Smooth muscle cell of the brain vasculature (primary cell): ENCODE results near the gene ALCAM.

Experiments used
- DNase-seq: peaks from one replicate; pipeline ENCODE4 v3.0.0-alpha.2; 2012; ENCODE audit warnings: low read depth, low spot score

ALCAM gene

GRCh38 chr3:105356396-105356795 is 10.3 kb upstream of the ALCAM start:
- DNase-seq: no peak

DNA sequence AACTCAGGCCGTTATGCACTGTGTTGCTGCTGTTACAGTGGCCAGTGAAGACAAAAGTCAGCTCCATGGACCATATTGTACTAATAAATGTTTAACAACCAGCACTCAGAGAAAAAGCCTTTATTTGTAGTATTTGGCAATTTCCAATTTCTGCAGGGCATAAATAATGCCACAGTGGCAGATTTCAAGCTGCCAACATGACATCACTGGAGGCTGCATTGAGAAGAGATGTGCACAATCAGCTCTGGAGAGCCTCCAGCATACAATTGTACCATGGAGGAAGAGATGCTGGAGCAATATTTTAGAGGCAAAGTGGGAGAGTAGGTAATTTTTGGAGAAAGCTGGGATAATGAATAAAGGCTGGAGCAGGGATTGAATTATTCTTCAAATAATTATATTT is 9.7 kb upstream of the ALCAM start:
- DNase-seq: no peak

DNA sequence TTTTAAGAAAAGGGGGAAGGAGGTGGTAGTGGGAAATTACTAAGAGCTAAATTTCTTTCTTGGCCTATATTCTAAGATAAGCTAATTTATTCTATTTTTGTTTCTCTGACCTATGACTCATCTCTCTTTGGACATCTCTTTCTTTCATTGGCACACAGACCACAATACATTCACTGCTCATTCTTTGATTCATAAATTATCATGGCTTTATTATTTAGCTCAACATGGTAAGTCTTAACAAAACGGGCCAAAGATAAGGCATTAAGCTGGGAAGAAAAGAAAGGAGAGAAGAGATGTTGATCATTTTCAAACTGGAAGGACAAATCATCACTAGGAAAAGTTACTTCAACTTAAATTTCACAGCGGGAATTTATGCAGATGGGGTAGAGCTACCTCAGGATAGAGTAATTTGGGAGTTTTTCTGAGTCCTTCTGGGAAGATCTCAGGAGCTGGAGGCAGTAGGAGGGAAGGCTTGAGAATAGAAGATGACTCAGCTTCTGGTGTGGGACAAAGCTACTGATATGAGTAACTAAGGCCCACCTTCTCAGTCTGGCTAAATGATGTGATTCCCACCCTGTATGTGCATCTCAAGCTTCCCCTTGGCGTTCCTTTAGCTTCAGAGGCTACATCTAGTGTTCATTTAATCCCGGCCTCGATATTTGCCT is 7.5 kb upstream of the ALCAM start:
- no peak for DNase-seq

DNA sequence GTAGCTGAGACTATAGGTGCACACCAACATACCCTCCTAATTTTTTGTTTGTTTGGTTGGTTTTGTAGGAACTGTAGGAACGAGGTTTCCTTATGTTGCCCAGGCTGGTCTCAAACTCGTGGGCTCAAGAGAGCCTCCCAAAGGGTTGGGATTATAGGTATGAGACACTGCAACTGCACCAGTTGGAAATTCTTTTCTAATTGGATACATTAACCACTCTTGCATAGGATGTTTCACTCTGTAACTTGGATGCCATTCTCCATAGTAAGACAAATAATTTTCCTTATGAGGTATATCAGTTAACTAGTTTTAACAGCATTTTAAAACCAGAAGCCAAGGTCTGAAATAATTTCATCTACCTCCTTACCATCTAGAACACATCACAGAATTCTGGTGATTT is 6.7 kb upstream of the ALCAM start:
- no peak for DNase-seq

DNA sequence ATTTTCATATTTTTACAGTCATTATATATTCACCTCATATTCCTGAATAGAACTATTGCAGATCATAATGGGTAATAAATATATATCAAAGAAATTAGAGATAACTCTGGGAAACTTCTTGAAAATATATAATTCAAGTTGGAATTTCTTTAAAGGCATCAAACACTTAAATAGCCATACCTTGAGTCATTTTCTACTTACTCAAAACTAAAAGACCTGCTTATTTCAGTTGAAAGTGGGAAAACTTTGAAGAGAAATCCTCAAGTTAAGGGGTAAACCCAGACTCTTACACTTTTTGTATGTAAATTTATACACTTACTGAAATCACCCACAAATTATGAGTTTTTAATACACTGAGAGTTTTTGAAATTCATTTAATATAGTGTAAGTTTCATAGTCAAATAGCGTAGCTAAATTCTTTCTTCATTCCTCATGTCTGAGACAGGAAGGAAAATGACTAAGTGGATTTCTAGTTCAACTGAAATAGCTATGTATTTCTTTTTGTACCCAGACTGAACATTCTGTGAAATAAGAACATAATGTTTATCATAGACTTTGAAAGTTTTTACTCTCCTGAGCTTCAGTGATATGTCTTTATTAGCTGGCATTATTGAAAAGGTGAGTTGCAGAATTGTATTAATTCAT is 4.6 kb upstream of the ALCAM start:
- no peak for DNase-seq

GRCh38 chr3:105364128-105364527 is 2.6 kb upstream of the ALCAM start:
- DNase-seq: no peak

DNA sequence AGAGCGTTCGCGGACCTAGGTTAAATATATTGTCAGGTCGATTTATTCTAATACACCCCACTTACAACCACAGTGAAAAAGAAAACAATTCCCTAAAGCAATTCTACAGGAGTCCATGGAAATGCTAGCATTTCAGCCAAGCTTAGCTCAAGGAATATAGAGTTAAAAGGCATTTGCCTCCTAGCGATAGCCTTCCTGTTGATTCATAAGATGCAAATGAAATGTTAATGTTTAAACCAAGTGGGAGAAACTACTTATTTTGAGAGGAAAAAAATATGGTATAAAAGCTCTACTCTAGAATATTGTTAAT is 1.7 kb upstream of the ALCAM start:
- DNase-seq: no peak

GRCh38 chr3:105365391-105366325 is 1.1 kb upstream of the ALCAM start:
- no peak for DNase-seq

- DNase-seq: no peak
These were observed 325 bp downstream of the ALCAM start for GRCh38 chr3:105367063-105367405.

DNA sequence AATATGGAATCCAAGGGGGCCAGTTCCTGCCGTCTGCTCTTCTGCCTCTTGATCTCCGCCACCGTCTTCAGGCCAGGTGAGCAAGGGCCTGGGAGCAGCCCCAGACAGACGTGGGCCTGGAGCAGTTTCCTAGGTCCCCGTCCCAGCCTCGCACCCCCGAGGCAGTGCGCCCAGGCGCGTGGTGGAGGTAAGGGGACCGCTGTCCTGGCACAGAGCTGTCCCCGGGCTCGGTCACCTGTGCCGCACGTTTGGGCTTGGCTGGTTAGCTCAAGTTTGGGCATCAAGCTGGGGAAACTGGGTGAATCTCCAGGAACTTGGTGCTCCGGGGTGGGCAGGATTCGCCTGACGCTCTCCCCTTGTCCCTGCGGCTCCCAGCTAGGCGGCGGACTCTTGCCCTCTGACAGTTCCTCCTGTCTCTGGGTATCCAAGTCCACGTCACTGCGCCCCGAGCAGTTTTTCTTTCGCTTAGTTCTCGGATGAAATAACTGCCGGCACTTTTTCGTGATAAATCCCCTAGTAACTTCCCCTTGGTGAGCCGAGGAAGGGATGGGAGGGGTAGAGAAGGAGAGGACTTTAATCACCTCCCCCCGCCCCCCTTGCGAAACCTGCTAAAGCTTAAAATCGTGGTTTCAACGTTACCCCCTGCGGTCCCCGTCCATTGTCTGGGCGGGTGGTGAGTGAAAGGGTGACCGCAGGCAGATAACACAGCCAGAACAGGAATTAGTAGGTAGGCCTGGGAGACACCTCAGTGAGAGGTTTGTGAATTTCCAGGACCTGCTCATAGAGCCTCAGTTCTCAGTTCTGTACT is 901 bp downstream of the ALCAM start:
- DNase-seq: no peak

- DNase-seq: no peak
These were observed 2.1 kb downstream of the ALCAM start for GRCh38 chr3:105368566-105369499.

DNA sequence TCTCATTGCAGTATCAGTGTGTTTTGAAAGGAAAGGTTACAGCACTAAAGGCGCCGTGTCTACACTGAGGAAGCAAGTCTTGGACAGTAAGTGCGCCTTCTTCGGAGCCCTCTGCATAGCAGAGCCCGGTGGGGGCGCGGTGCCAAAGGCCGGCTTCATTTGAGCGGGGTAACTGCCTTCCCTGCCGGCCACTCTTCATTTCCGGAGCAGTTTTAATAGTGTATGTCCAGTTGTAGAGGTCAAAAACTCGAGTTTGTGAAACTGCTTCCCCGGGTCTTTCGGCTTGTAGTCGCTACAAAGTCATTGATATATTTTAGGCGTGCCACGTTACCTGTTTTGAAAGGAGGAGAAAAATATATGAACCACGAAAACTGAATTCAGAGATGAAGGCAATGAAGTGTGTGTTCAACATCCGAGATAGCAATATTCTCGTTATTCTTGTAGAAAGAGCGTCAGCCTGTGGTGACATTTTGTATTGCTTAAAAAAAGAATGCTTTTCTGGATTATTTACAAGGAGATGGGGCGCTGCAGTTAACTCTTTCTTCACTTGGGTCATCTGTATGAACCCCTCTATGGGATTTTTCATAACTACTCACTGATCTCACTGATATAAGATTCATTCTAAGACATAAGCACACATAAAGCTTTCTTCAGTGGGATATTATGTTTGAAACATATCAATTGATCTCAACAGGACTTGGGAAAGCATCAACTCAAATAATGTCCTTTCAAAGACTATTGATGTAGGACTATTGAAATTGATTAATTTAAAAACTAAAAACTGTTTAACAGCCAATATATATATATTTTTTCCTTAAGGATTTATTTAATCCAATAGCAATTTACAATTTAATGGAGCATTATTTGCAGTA is 3.0 kb downstream of the ALCAM start:
- DNase-seq: no peak

- DNase-seq: no peak
These were observed 6.7 kb downstream of the ALCAM start for GRCh38 chr3:105373383-105373782.

DNA sequence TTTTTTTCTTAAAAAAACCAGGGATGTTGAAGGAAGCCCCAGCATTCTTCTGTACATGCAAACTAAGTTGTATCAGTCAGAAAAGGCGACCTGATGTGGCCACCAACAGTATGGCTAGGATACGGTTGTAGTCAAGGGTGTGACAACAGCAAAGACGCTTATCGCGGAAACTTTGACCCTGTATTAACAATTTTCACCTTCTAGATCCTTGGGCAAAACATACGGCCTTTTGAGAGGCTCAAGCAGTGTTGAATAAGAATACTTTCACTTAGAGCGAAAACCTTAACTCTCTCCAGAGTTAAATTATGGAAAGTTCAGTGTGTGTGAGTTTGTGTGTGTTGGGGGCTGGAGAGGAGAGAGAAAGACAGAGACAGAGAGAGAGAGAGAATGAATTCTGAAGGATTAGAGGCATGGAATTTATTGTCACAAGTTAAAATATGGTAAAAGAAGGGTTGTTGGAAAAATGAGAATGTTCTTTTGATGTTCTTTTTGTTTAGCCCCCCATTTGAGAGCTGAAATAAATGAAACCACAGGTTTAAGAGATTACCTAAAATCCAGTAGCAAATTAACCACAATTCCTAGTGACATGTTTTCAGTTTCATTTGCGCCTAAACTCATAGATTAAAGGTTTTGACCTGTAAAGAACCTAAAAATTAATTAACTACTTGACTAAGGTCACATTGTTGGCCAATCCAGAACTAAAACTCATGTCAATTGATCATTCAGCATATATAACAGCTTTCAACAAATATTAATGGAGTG is 9.2 kb downstream of the ALCAM start:
- DNase-seq: no peak

GRCh38 chr3:105377716-105378115 is 11.0 kb downstream of the ALCAM start:
- no peak for DNase-seq

DNA sequence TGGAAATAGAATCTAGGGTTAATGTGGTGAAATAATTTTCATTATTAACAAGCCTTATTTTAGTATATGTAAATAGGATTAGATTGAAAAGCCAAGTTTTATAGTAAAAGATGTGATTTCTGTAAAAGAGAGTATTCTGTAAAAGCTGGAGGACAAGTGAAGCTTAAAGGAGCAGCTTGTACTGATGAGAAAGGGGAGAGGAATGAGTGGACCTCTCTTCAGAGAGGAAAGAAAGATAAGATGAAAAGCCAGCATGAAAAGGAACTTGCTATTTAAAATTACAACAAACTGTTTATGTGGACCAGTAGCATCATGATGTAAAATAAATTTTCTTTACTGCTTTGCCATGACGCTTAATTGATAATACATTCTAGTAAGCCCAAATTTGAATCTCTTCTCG is 18.5 kb downstream of the ALCAM start:
- no peak for DNase-seq

DNA sequence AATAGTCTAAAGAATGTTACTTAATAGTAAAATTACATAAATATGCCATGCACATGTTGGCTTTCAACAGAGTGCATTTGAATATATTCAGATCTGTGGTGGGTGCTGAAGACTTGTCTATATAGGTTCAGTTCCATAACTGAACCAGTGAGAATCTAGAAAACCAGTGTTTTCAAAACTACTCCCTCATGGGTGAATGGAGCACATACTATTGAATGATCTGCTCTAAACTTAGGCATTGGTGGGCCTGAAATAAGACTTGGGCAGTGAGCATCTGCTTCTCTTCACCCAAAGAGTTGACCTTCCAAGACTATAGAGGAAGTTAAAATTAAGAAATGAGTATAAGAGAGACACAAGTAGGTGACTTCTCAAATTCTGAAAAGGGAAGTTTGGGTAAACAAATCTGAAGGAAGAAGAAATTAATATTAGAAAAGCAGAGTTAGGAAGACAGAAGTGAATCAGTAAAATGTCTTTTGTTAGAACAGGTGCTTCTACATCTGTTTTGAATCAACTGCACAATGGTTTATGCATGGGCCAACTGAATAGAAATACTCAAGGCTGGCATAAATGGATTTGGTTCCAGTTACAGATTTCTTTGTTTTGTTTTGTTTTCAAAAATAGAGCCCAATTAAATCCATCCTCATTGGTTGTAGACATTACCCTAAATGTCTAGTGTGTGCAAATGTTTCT is 19.3 kb downstream of the ALCAM start:
- no peak for DNase-seq

GRCh38 chr3:105387122-105387751 is 20.5 kb downstream of the ALCAM start:
- DNase-seq: no peak
